Duodenal mucosa (tissue), 2 donors: ENCODE data around the gene SMARCD1.

ENCODE experiments used
- H3K27ac ChIP-seq: one replicate; pipeline ENCODE4 v1.7.0; 2013; ENCODE audit warnings: low read depth, low read length
- H3K27me3 ChIP-seq, 2 donors: one replicate each; pipeline ENCODE4 v1.7.0; 2013; ENCODE audit warnings: low read length in 2 of 2, control low read depth in 1 of 2; ENCODE audit not compliant: insufficient read depth in 2 of 2, control insufficient read depth in 1 of 2
- H3K36me3 ChIP-seq, 2 donors: one replicate each; pipeline ENCODE4 v1.7.0; 2013; ENCODE audit warnings: low read length in 2 of 2, control low read depth in 1 of 2; ENCODE audit not compliant: insufficient read depth in 2 of 2, control insufficient read depth in 1 of 2
- H3K4me1 ChIP-seq, 2 donors: one replicate each; pipeline ENCODE4 v1.7.0; 2013; ENCODE audit warnings: low read length in 2 of 2, control low read depth in 1 of 2; ENCODE audit not compliant: insufficient read depth in 2 of 2, control insufficient read depth in 1 of 2
- H3K4me3 ChIP-seq, 2 donors: one replicate each; pipeline ENCODE4 v1.7.0; 2013; ENCODE audit warnings: low read length in 2 of 2, low read depth in 1 of 2
- H3K9ac ChIP-seq, 2 donors: one replicate each; pipeline ENCODE4 v1.7.0; 2013; ENCODE audit warnings: low read length in 2 of 2, low read depth in 1 of 2
- H3K9me3 ChIP-seq, 2 donors: one replicate each; pipeline ENCODE4 v1.7.0; 2013; ENCODE audit warnings: low read length in 2 of 2, control low read depth in 1 of 2; ENCODE audit not compliant: control insufficient read depth in 1 of 2

Gene SMARCD1

DNA sequence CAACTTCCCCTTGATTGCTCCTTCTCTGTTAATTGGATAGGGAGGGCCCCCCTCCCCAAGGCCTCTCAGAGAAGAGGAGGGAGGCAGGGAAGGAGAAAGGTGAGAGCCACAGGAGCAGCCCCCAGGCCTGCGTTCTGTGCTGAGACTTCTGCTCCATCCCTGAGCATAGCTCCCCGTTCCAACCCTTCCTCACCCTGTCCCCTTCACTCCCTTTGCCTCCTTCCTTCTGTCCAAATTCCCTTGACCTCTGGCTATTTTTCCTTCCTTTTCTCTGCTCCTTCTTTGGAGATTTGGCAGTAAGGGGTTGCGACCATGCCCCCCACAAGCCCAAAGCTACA, 28.5 kb upstream of the SMARCD1 start:
- no peaks in the 10 kb centered on the region for H3K9me3 ChIP-seq
- H3K27ac ChIP-seq, result no peak overlapping the region
- peak overlapping the region in 1 of 2 donors; percentile 45 for H3K9ac ChIP-seq
- no peaks in the 10 kb centered on the region for H3K36me3 ChIP-seq
- peaks cover 16 to 20% of the 10 kb centered on the region in 2 donors for H3K4me1 ChIP-seq
- H3K4me3 ChIP-seq, result peak overlapping the region; percentile 70 to 71
- peaks cover 11 to 33% of the 10 kb centered on the region in 2 donors for H3K27me3 ChIP-seq

DNA sequence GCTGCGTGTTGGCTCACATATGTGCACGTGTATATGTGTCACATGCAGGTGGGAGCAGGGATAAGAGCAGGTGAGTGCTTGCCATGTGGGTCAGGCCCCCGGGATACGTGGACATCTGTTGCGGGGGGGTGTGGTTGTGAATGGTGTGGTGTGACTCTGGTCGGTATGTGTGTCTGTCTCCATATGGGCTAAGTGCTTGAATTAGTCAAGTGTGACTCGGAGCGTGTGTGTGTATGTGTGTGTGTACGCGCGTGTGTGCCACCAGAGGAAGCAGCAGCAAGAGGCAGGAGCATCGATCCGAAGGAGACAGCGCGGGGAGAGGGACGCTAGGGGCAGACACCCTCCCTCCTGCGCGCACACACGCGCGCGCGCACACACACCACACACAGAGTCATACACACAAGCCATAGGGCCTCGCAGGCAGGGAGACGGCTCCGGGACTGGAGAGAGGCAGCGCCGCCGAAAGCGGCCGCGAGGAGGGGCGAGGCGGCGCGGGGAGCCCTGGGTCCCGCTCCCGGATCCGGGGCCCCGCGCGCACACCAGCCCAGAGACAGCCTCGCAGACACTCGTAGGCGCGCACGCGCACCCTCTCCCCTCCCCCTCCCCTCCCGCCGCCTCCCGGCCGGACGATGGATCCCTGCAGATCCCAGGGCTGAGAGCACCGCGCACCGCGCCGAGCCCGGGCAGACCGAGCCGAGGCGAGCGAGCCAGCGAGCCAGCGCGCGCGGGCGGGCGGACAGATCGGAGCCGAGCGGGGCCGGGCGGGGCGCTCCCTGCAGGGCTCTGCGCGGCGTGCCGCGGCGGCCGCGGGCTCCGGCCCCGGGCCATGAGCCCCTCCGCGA, 27.9 kb upstream of the SMARCD1 start, which contains the start of gene ASIC1:
TSS of gene ASIC1 (plus strand) at position 597 of the 842 bp plus-strand sequence. CDS start 1,171 bp downstream, outside the sequence.
- peaks cover 9 to 29% of the 10 kb centered on the region in 2 donors for H3K27me3 ChIP-seq
- H3K9me3 ChIP-seq, result no peaks in the 10 kb centered on the region
- peak within 1 kb of the TSS; percentile 34 to 45 for H3K9ac ChIP-seq
- no peak within 1 kb of the TSS for H3K27ac ChIP-seq
- H3K36me3 ChIP-seq, result no peaks in the 10 kb centered on the region
- H3K4me3 ChIP-seq, result peak within 1 kb of the TSS; percentile 70 to 71
- H3K4me1 ChIP-seq, result peaks cover 15 to 17% of the 10 kb centered on the region in 2 donors

DNA sequence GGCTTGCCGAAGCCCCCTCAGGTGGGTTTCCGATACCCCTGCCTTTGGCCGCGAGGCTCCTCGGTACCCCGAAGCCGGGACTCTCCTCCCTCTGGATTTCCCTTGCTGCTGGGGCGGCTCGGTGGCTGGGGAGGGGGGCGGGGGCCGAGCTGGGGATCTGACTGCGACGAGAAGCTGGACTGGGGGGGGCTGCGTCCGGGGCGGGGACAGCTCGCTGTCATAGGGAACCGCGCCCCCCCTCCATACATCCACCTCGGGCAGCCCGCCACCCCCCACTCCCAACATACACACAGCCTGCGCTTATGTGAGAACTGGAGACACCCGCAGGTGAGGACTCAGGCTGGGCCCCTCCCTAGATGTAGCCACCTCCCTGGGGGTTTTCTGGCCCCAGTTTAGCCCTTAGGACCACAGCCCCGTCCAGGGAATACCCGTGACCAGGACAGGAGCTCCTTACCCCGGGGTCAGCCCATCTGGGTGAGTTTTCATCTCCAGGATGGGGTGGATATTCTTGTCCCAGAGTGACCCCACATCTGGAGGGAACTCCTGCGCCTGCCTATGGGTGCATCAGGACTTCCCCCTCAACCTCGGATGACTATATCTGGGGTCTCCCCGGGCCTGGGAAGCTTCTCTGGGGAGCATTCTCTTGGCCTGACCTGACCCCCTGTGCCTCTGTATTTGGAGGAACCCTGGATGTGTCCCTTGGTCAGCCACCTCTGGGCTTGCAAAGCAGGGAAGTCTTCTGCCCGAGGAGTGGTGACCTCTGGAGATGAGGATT, 27.1 kb upstream of the SMARCD1 start:
- H3K36me3 ChIP-seq, result no peaks in the 10 kb centered on the region
- H3K9me3 ChIP-seq, result no peaks in the 10 kb centered on the region
- H3K27me3 ChIP-seq, result peaks cover 7 to 26% of the 10 kb centered on the region in 2 donors
- no peak overlapping the region for H3K27ac ChIP-seq
- peak overlapping the region in 1 of 2 donors; percentile 26 for H3K4me3 ChIP-seq
- H3K9ac ChIP-seq, result no peak overlapping the region
- H3K4me1 ChIP-seq, result peaks cover 15 to 17% of the 10 kb centered on the region in 2 donors

- peaks cover 7 to 26% of the 10 kb centered on the region in 2 donors for H3K27me3 ChIP-seq
- no peaks in the 10 kb centered on the region for H3K9me3 ChIP-seq
- no peak overlapping the region for H3K9ac ChIP-seq
- H3K4me1 ChIP-seq, result peaks cover 15 to 17% of the 10 kb centered on the region in 2 donors
- no peak overlapping the region for H3K4me3 ChIP-seq
- no peaks in the 10 kb centered on the region for H3K36me3 ChIP-seq
- H3K27ac ChIP-seq, result no peak overlapping the region
Measured at GRCh38 chr12:50058743-50059312, 26.3 kb upstream of the SMARCD1 start.

GRCh38 chr12:50059440-50060119, 25.6 kb upstream of the SMARCD1 start:
- no peak overlapping the region for H3K27ac ChIP-seq
- H3K27me3 ChIP-seq, result peaks cover 7 to 26% of the 10 kb centered on the region in 2 donors
- peaks cover 15 to 17% of the 10 kb centered on the region in 2 donors for H3K4me1 ChIP-seq
- H3K36me3 ChIP-seq, result no peaks in the 10 kb centered on the region
- no peak overlapping the region for H3K9ac ChIP-seq
- no peaks in the 10 kb centered on the region for H3K9me3 ChIP-seq
- no peak overlapping the region for H3K4me3 ChIP-seq

- H3K9ac ChIP-seq, result no peak overlapping the region
- peaks cover 15 to 17% of the 10 kb centered on the region in 2 donors for H3K4me1 ChIP-seq
- no peak overlapping the region for H3K4me3 ChIP-seq
- peaks cover 7 to 26% of the 10 kb centered on the region in 2 donors for H3K27me3 ChIP-seq
- H3K27ac ChIP-seq, result no peak overlapping the region
- no peaks in the 10 kb centered on the region for H3K36me3 ChIP-seq
- no peaks in the 10 kb centered on the region for H3K9me3 ChIP-seq
Measured at GRCh38 chr12:50060120-50060468, 25.0 kb upstream of the SMARCD1 start.

DNA sequence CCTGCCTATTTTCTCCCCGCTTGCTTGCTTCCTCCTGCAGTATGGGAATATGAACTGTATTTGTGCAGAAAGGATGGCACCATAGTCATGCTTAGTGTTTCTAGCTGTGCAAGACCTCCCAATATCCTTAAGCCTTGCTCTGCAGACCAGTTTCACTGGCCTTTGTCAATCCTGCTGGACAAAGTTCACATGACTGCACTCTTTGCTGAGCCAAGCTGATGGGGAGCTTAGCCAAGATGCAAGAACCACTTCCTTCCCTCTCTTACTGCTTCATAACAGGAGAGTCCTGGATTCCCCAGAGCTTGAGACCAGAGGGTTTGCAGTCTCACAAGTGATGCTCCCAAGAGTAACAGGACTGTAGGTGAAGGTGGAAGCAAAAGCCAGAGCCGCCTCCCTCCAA, 24.0 kb upstream of the SMARCD1 start:
- Histone ChIP-seq H3K4me1 (peaks cover 14 to 15% of the 10 kb centered on the region in 2 donors), H3K27me3 (peaks cover 7 to 24% of the 10 kb centered on the region in 2 donors), H3K27ac (no peak overlapping the region)

GRCh38 chr12:50061946-50062686, 23.0 kb upstream of the SMARCD1 start:
- H3K36me3 ChIP-seq, result no peaks in the 10 kb centered on the region
- no peaks in the 10 kb centered on the region for H3K9me3 ChIP-seq
- no peak overlapping the region for H3K27ac ChIP-seq
- peaks cover 0 to 14% of the 10 kb centered on the region in 2 donors for H3K27me3 ChIP-seq
- peaks cover 7 to 15% of the 10 kb centered on the region in 2 donors for H3K4me1 ChIP-seq
- H3K4me3 ChIP-seq, result no peak overlapping the region
- no peak overlapping the region for H3K9ac ChIP-seq

More for the DNA sequence above, 24.0 kb upstream of the SMARCD1 start:
- Histone ChIP-seq H3K36me3 (no peaks in the 10 kb centered on the region), H3K9ac (no peak overlapping the region), H3K9me3 (no peaks in the 10 kb centered on the region), H3K4me3 (no peak overlapping the region)

GRCh38 chr12:50062728-50063460, 22.2 kb upstream of the SMARCD1 start:
- Histone ChIP-seq H3K9me3 (no peaks in the 10 kb centered on the region), H3K4me3 (no peak overlapping the region), H3K4me1 (peaks cover 6 to 14% of the 10 kb centered on the region in 2 donors), H3K36me3 (no peaks in the 10 kb centered on the region), H3K27me3 (peaks cover 0 to 13% of the 10 kb centered on the region in 2 donors), H3K9ac (no peak overlapping the region), H3K27ac (no peak overlapping the region)
